ENCODE data around the gene CFHR2. TPM values are rescaled to one million over a fixed set of nuclear protein-coding genes. Genes with fewer than 3 reads are reported as not detected.
"Not testable (repeated sequence)": the region's sequence is repeated elsewhere in the genome, so short reads cannot be mapped to it uniquely, and the experiment has no call there.

Gene CFHR2
- total RNA-seq: not detected

GRCh38 chr1:196943568-196943967 lies at the start of gene CFHR2:
TSS of gene CFHR2 (plus strand) at chr1:196943738. CDS start at chr1:196943881, 143 bp downstream.
- not testable (repeated sequence) for DNase-seq (ENCODE audit: low read depth in 2 of 3, low spot score in 2 of 3)

GRCh38 chr1:196896355-196896754 lies 47.2 kb upstream of the CFHR2 start:
- DNase-seq (ENCODE audit: low read depth in 2 of 3, low spot score in 2 of 3): no peak

GRCh38 chr1:196897158-196897828 lies 46.2 kb upstream of the CFHR2 start:
- DNase-seq (ENCODE audit: low read depth in 2 of 3, low spot score in 2 of 3): no peak

GRCh38 chr1:196902344-196902743 lies 41.2 kb upstream of the CFHR2 start:
- no peak for DNase-seq (ENCODE audit: low read depth in 2 of 3, low spot score in 2 of 3)

- DNase-seq (ENCODE audit: low read depth in 2 of 3, low spot score in 2 of 3): no peak
These were observed 33.3 kb upstream of the CFHR2 start for GRCh38 chr1:196910215-196910614.

- not testable (repeated sequence) for DNase-seq (ENCODE audit: low read depth in 2 of 3, low spot score in 2 of 3)
These were observed 31.3 kb upstream of the CFHR2 start for GRCh38 chr1:196912283-196912682.

GRCh38 chr1:196926839-196927238 lies 16.7 kb upstream of the CFHR2 start:
- DNase-seq (ENCODE audit: low read depth in 2 of 3, low spot score in 2 of 3): not testable (repeated sequence)

- not testable (repeated sequence) for DNase-seq (ENCODE audit: low read depth in 2 of 3, low spot score in 2 of 3)
These were observed 10.7 kb upstream of the CFHR2 start for GRCh38 chr1:196932853-196933252.

GRCh38 chr1:196933531-196934189 lies 9.9 kb upstream of the CFHR2 start:
- DNase-seq (ENCODE audit: low read depth in 2 of 3, low spot score in 2 of 3): no peak

- not testable (repeated sequence) for DNase-seq (ENCODE audit: low read depth in 2 of 3, low spot score in 2 of 3)
These were observed 2.1 kb upstream of the CFHR2 start for GRCh38 chr1:196941474-196941873.

- DNase-seq (ENCODE audit: low read depth in 2 of 3, low spot score in 2 of 3): no peak
These were observed 8.3 kb downstream of the CFHR2 start for GRCh38 chr1:196951711-196952394.

- DNase-seq (ENCODE audit: low read depth in 2 of 3, low spot score in 2 of 3): no peak
These were observed 11.2 kb downstream of the CFHR2 start for GRCh38 chr1:196954778-196955177.

- no peak for DNase-seq (ENCODE audit: low read depth in 2 of 3, low spot score in 2 of 3)
These were observed 12.4 kb downstream of the CFHR2 start for GRCh38 chr1:196955926-196956325.

- no peak for DNase-seq (ENCODE audit: low read depth in 2 of 3, low spot score in 2 of 3)
These were observed 17.3 kb downstream of the CFHR2 start for GRCh38 chr1:196960854-196961253.

- no peak for DNase-seq (ENCODE audit: low read depth in 2 of 3, low spot score in 2 of 3)
These were observed 26.6 kb downstream of the CFHR2 start for GRCh38 chr1:196970182-196970581.

GRCh38 chr1:196976278-196976677 lies 32.7 kb downstream of the CFHR2 start:
- no peak for DNase-seq (ENCODE audit: low read depth in 2 of 3, low spot score in 2 of 3)

GRCh38 chr1:196977278-196977677 lies 33.7 kb downstream of the CFHR2 start, which contains the start of gene CFHR5:
TSS of gene CFHR5 (plus strand) at chr1:196977556. CDS start at chr1:196977665, 109 bp downstream.
- DNase-seq (ENCODE audit: low read depth in 2 of 3, low spot score in 2 of 3): no peak

GRCh38 chr1:196980859-196981258 lies 37.3 kb downstream of the CFHR2 start:
- DNase-seq (ENCODE audit: low read depth in 2 of 3, low spot score in 2 of 3): no peak

- not testable (repeated sequence) for DNase-seq (ENCODE audit: low read depth in 2 of 3, low spot score in 2 of 3)
These were observed 38.7 kb downstream of the CFHR2 start for GRCh38 chr1:196982247-196982646.

GRCh38 chr1:196991919-196992651 lies 48.5 kb downstream of the CFHR2 start:
- DNase-seq (ENCODE audit: low read depth in 2 of 3, low spot score in 2 of 3): not testable (repeated sequence)

- no peak for DNase-seq (ENCODE audit: low read depth in 2 of 3, low spot score in 2 of 3)
These were observed 50.4 kb downstream of the CFHR2 start for GRCh38 chr1:196993916-196994315.

Measured in hematopoietic multipotent progenitor cell (in vitro differentiated cells).